H1 (cell line): Measurements from ENCODE around the gene NAV2. TPM values are rescaled to one million over a fixed set of nuclear protein-coding genes. Genes with fewer than 3 reads are reported as not detected.
"Not testable (repeated sequence)": the region's sequence is repeated elsewhere in the genome, so short reads cannot be mapped to it uniquely, and the experiment has no call there.

Experiments used
- CTCF ChIA-PET: fragments of 300-600 bp; sonication (Branson Sonifier 250); formaldehyde crosslinking; loops from one replicate; lab custom pipeline; 2021; ENCODE audit not compliant: partially characterized antibody; lab: Charles Lee
- POLR2A ChIA-PET: fragments of 300-600 bp; sonication (Branson Sonifier 250); formaldehyde crosslinking; loops from one replicate; lab custom pipeline; 2021; ENCODE audit warnings: inconsistent platforms; ENCODE audit not compliant: partially characterized antibody; lab: Charles Lee
- DNase-seq, 2 experiments: peaks; one replicate each; pipeline versions ENCODE4 v3.0.0 to v3.0.0-alpha.2; 2010 to 2022; ENCODE audit warnings: low spot score in 2 of 2, low read depth in 1 of 2, mixed read lengths in 1 of 2
- FAIRE-seq: peaks from 2 replicates; lab custom pipeline; 2011; peaks lifted over from hg19 to GRCh38; lab: Jason Lieb, UNC
- H2AFZ ChIP-seq: 2 replicates; pipeline ENCODE4 v1.8.1; 2012; ENCODE audit warnings: low read length, inconsistent platforms
- H2AK5ac ChIP-seq: 2 replicates; pipeline ENCODE4 v1.6.1; 2013; ENCODE audit warnings: low read depth, low read length
- H2BK120ac ChIP-seq: replicated peaks from 2 replicates; pipeline ENCODE3; 2013; ENCODE audit warnings: low read depth, low read length, inconsistent platforms
- H2BK12ac ChIP-seq: 2 replicates; pipeline ENCODE4 v1.6.1; 2013; ENCODE audit warnings: low read depth, low read length
- H2BK15ac ChIP-seq: 2 replicates; pipeline ENCODE4 v1.6.1; 2013; ENCODE audit warnings: low read length
- H2BK20ac ChIP-seq: 2 replicates; pipeline ENCODE4 v1.6.1; 2013; ENCODE audit warnings: low read length
- H2BK5ac ChIP-seq: 2 replicates; pipeline ENCODE4 v1.6.1; 2013; ENCODE audit warnings: low read depth, low read length
- H3K14ac ChIP-seq: 2 replicates; pipeline ENCODE4 v1.6.1; 2013; ENCODE audit warnings: inconsistent platforms; ENCODE audit not compliant: insufficient read length
- H3K18ac ChIP-seq: 2 replicates; pipeline ENCODE4 v1.6.1; 2013; ENCODE audit warnings: low read length; ENCODE audit errors: extremely low read depth
- H3K23ac ChIP-seq: 2 replicates; pipeline ENCODE4 v1.6.1; 2013; ENCODE audit warnings: inconsistent platforms; ENCODE audit not compliant: insufficient read length
- H3K23me2 ChIP-seq: 2 replicates; pipeline ENCODE4 v1.6.1; 2013; ENCODE audit warnings: low read depth, low read length
- H3K27ac ChIP-seq: 2 replicates; pipeline ENCODE4 v1.6.1; 2011; ENCODE audit warnings: low read depth, low read length, inconsistent platforms
- H3K27me3 ChIP-seq, 4 experiments: replicated peaks in 1 of 4; 1 replicate in 1 of 4; 2 replicates in 3 of 4; pipeline versions ENCODE4 v1.6.1 to v1.8.1; 2011 to 2013; ENCODE audit warnings: low read length in 3 of 4, mild to moderate bottlenecking in 3 of 4, inconsistent platforms in 2 of 4, mixed read lengths in 2 of 4, moderate library complexity in 1 of 4; ENCODE audit not compliant: control insufficient read depth in 3 of 4, insufficient read depth in 3 of 4; ENCODE audit errors: extremely low read depth in 1 of 4
- H3K36me3 ChIP-seq, 4 experiments: 2 replicates each; pipeline versions ENCODE4 v1.6.1 to v1.8.1; 2011 to 2013; ENCODE audit warnings: mild to moderate bottlenecking in 4 of 4, low read length in 3 of 4, moderate library complexity in 2 of 4, control low read depth in 1 of 4, inconsistent platforms in 1 of 4; ENCODE audit not compliant: insufficient read depth in 4 of 4, control insufficient read depth in 2 of 4
- H3K4ac ChIP-seq: replicated peaks from 2 replicates; pipeline ENCODE3; 2013; ENCODE audit warnings: low read length, low read depth, mixed read lengths, inconsistent platforms; ENCODE audit not compliant: insufficient read length
- H3K4me1 ChIP-seq, 4 experiments: replicated peaks in 1 of 4; 1 replicate in 1 of 4; 2 replicates in 3 of 4; pipeline versions ENCODE4 v1.6.1 to v1.8.1; 2011 to 2013; ENCODE audit warnings: low read length in 3 of 4, inconsistent platforms in 2 of 4, mixed read lengths in 1 of 4; ENCODE audit not compliant: insufficient read depth in 4 of 4, control insufficient read depth in 3 of 4
- H3K4me2 ChIP-seq, 2 experiments: 2 replicates each; pipeline versions ENCODE4 v1.6.1 to v1.8.1; 2011 to 2013; ENCODE audit warnings: low read depth in 2 of 2, low read length in 2 of 2, control low read depth in 1 of 2, inconsistent platforms in 1 of 2, mild to moderate bottlenecking in 1 of 2; ENCODE audit not compliant: insufficient read depth in 1 of 2
- H3K4me3 ChIP-seq, 4 experiments: fragments of 200-600, 300-600 bp in 1 of 4; sonication (generic), shearing (Covaris generic), sonication (Bioruptor Twin) in 1 of 4; 2 replicates each; pipeline versions ENCODE4 v1.5.1 to v1.8.1; 2011 to 2016; ENCODE audit warnings: low read length in 4 of 4, low read depth in 3 of 4, control low read depth in 2 of 4, inconsistent platforms in 2 of 4, mild to moderate bottlenecking in 2 of 4, mixed read lengths in 1 of 4, moderate library complexity in 1 of 4; ENCODE audit not compliant: insufficient read depth in 2 of 4; ENCODE audit errors: extremely low read depth in 1 of 4
- H3K56ac ChIP-seq: replicated peaks from 2 replicates; pipeline ENCODE3; 2013; ENCODE audit warnings: low read depth, mild to moderate bottlenecking, mixed read lengths, low read length, inconsistent platforms; ENCODE audit not compliant: insufficient read length
- H3K79me1 ChIP-seq: 2 replicates; pipeline ENCODE4 v1.6.1; 2013; ENCODE audit warnings: low read depth, low read length, control low read depth
- H3K79me2 ChIP-seq, 2 experiments: 2 replicates each; pipeline versions ENCODE4 v1.6.1 to v1.8.1; 2012 to 2013; ENCODE audit warnings: low read length in 2 of 2, mild to moderate bottlenecking in 2 of 2, inconsistent platforms in 1 of 2; ENCODE audit not compliant: insufficient read depth in 2 of 2, control insufficient read depth in 1 of 2
- H3K9ac ChIP-seq, 4 experiments: replicated peaks in 1 of 4; 1 replicate in 1 of 4; 2 replicates in 3 of 4; pipeline versions ENCODE4 v1.6.1 to v1.8.1; 2011 to 2013; ENCODE audit warnings: low read depth in 3 of 4, low read length in 3 of 4, control low read depth in 2 of 4, mild to moderate bottlenecking in 2 of 4, moderate library complexity in 2 of 4, inconsistent platforms in 1 of 4; ENCODE audit errors: extremely low read depth in 1 of 4
- H3K9me3 ChIP-seq, 2 experiments: 2 replicates each; pipeline versions ENCODE4 v1.6.1 to v1.8.1; 2012 to 2013; ENCODE audit warnings: mild to moderate bottlenecking in 2 of 2, moderate library complexity in 2 of 2, control low read depth in 1 of 2, inconsistent platforms in 1 of 2, low read depth in 1 of 2, low read length in 1 of 2, mixed read lengths in 1 of 2; ENCODE audit not compliant: insufficient read depth in 2 of 2
- H4K20me1 ChIP-seq, 2 experiments: replicated peaks in 1 of 2; 2 replicates each; pipeline versions ENCODE3 to v1.8.1; 2011 to 2013; ENCODE audit warnings: inconsistent platforms in 2 of 2, low read length in 2 of 2, mild to moderate bottlenecking in 1 of 2; ENCODE audit not compliant: insufficient read depth in 2 of 2, control insufficient read depth in 1 of 2
- H4K5ac ChIP-seq: 2 replicates; pipeline ENCODE4 v1.6.1; 2013; ENCODE audit warnings: low read length, low read depth, mixed read lengths, inconsistent platforms; ENCODE audit not compliant: insufficient read length
- H4K8ac ChIP-seq: 2 replicates; pipeline ENCODE4 v1.8.0; 2013; ENCODE audit warnings: mild to moderate bottlenecking, moderate library complexity, low read length, inconsistent platforms; ENCODE audit not compliant: insufficient read depth; ENCODE audit errors: extremely low read depth
- H4K91ac ChIP-seq: replicated peaks from 2 replicates; pipeline ENCODE3; 2013; ENCODE audit warnings: low read length, mixed read lengths, inconsistent platforms; ENCODE audit not compliant: insufficient read length
- WGBS, 2 experiments: shearing (Covaris generic) in 1 of 2; methylation state at CpG; one replicate each; pipeline versions ENCODE4 v1.1.6 to v1.1.7; 2013 to 2015; ENCODE audit warnings: low lambda C conversion rate in 2 of 2, mixed read lengths in 2 of 2, inconsistent platforms in 1 of 2, low coverage in 1 of 2, missing lambda C conversion rate in 1 of 2; ENCODE audit not compliant: insufficient replicate concordance in 2 of 2, insufficient coverage in 1 of 2, insufficient read length in 1 of 2; ENCODE audit errors: extremely low coverage in 1 of 2, missing lambda C conversion rate in 1 of 2; 5-methylcytosine and 5-hydroxymethylcytosine counted together
- polyA plus RNA-seq, 7 experiments: library from polyadenylated mRNA; depleted of rRNA in 3 of 7; stranded (reverse) in 5 of 7; unstranded in 2 of 7; fragments of >200 nt in 5 of 7; fragments of 200-250 nt in 2 of 7; gene quantifications; 1 replicate in 5 of 7; 2 replicates in 1 of 7; 4 replicates in 1 of 7; pipeline versions ENCODE4 v1.2.1 to v1.2.3, GENCODE V29; 2011 to 2013; ENCODE audit warnings: missing spikeins in 2 of 7, mixed read lengths in 2 of 7
- total RNA-seq: library from RNA; stranded (reverse); fragmentation: NEBNext Ultra II Directional; extraction: Animal tissue kit (Norgen Biotek cat#: 25700); gene quantifications from 2 replicates; pipeline ENCODE4 v1.2.1, GENCODE V29; 2021

Gene NAV2
- total and polyA plus RNA-seq, 2 of the 8 experiments (the other 6 are each of a cell fraction or from before 2014, with no cell fraction given): 35.6 to 73.6 TPM

DNA sequence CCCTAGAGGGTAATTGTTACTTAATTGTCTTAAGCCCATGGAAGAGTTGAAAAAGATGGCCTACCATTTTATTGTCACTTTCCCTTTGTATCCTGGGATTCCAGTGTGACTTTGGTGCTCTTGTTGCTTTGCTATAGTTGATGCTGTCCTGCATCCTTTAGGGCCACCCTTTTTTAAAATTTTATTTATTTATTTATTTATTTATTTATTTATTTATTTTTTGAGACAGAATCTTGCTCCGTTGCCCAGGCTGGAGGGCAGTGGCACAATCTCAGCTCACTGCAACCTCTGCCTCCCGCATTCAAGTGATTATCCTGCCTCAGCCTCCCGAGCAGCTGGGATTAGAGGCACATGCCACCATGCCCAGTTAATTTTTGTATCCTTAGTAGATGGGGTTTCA is 247.8 kb downstream of the NAV2 start:
- H3K9ac ChIP-seq, FAIRE-seq, H3K27ac ChIP-seq, H3K56ac ChIP-seq, H3K4ac ChIP-seq, H3K9me3 ChIP-seq, H3K79me1 ChIP-seq, H4K8ac ChIP-seq, H3K23ac ChIP-seq, H3K4me3 ChIP-seq, H4K5ac ChIP-seq, H3K18ac ChIP-seq, H4K91ac ChIP-seq, H3K79me2 ChIP-seq, H2BK5ac ChIP-seq, POLR2A ChIA-PET, H4K20me1 ChIP-seq, H3K4me2 ChIP-seq, CTCF ChIA-PET, H3K14ac ChIP-seq, DNase-seq, H2AFZ ChIP-seq, H2BK20ac ChIP-seq, H2BK12ac ChIP-seq, H3K27me3 ChIP-seq, H2BK120ac ChIP-seq, H2AK5ac ChIP-seq, H2BK15ac ChIP-seq, H3K23me2 ChIP-seq: not testable (repeated sequence)
- H3K36me3 ChIP-seq: peaks cover 0 to 10% (median 5%) of the 10 kb centered on the region in 4 experiments; a peak in 3 of 8 replicates
- peaks cover 0 to 12% (median 2%) of the 10 kb centered on the region in 4 experiments; a peak in 5 of 7 replicates for H3K4me1 ChIP-seq
- WGBS, 2 experiments: 86% methylated on average over 3 of the region's 3 CpGs; no CpG with 5 or more reads in 1 of the 2 experiments
